ENCODE measurements around the gene RPL29. TPM values are rescaled to one million over a fixed set of nuclear protein-coding genes. Genes with fewer than 3 reads are reported as not detected.

RPL29 gene
- total RNA-seq, 1 donor from 2014 or later, result 1,940 TPM

- H3K36me3 ChIP-seq (ENCODE audit: control insufficient read depth, insufficient read depth, low read length), result no peaks in the 10 kb centered on the region
- TF ChIP-seq, protein P1, sequence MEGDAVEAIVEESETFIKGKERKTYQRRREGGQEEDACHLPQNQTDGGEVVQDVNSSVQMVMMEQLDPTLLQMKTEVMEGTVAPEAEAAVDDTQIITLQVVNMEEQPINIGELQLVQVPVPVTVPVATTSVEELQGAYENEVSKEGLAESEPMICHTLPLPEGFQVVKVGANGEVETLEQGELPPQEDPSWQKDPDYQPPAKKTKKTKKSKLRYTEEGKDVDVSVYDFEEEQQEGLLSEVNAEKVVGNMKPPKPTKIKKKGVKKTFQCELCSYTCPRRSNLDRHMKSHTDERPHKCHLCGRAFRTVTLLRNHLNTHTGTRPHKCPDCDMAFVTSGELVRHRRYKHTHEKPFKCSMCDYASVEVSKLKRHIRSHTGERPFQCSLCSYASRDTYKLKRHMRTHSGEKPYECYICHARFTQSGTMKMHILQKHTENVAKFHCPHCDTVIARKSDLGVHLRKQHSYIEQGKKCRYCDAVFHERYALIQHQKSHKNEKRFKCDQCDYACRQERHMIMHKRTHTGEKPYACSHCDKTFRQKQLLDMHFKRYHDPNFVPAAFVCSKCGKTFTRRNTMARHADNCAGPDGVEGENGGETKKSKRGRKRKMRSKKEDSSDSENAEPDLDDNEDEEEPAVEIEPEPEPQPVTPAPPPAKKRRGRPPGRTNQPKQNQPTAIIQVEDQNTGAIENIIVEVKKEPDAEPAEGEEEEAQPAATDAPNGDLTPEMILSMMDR (IDR thresholded peaks at IDR 0.05; ENCODE audit: insufficient read depth, low read length, severe bottlenecking), result no peak
- DNase-seq (ENCODE audit: low read depth) (no peak), FAIRE-seq (no peak)
- H3K4me3 ChIP-seq (ENCODE audit: low read depth, low read length), result no peak overlapping the region
- no peaks in the 10 kb centered on the region for H3K27me3 ChIP-seq (ENCODE audit: control insufficient read depth, insufficient read depth, low read length)
These were observed 31.2 kb downstream of the RPL29 start for GRCh38 chr3:51964521-51964920.

DNA sequence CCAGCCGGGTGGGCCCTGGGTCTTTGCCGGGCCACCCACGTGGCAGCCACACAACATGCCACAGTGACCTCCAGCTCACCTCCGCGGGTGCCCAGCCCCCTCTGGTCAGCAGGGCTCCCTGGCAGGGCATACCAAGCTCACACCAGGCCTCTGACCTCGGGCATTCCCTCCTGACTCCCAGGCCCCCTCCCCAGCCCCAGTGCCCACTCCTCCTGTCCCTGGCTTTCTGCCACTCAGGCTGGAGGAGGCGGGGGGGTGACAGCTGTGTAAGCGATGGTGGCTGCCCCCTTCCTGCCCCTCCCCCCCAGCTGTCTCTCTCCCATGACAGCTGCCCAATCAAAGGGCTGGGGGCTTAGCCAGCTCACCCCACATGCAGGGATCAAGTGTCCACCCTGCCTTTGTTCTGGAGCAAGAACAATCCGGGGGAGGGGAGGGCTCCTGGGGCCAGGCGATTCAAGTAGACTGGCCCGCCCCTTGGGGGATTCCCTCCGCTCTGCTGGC, 31.7 kb downstream of the RPL29 start:
- TF ChIP-seq, protein P1 (IDR thresholded peaks at IDR 0.05; ENCODE audit: insufficient read depth, low read length, severe bottlenecking), result no peak
- Histone ChIP-seq H3K36me3 (ENCODE audit: control insufficient read depth, insufficient read depth, low read length) (peaks cover 1% of the 10 kb centered on the region), H3K27me3 (ENCODE audit: control insufficient read depth, insufficient read depth, low read length) (no peaks in the 10 kb centered on the region), H3K4me3 (ENCODE audit: low read depth, low read length) (no peak overlapping the region)
- no peak for DNase-seq (ENCODE audit: low read depth)
- no peak for FAIRE-seq

GRCh38 chr3:51962854-51963530, 32.7 kb downstream of the RPL29 start:
- TF ChIP-seq, protein P1 (IDR thresholded peaks at IDR 0.05; ENCODE audit: insufficient read depth, low read length, severe bottlenecking), result no peak
- DNase-seq (ENCODE audit: low read depth), result no peak
- Histone ChIP-seq H3K27me3 (ENCODE audit: control insufficient read depth, insufficient read depth, low read length) (no peaks in the 10 kb centered on the region), H3K4me3 (ENCODE audit: low read depth, low read length) (no peak overlapping the region), H3K36me3 (ENCODE audit: control insufficient read depth, insufficient read depth, low read length) (peaks cover 1% of the 10 kb centered on the region)
- FAIRE-seq, result no peak

DNA sequence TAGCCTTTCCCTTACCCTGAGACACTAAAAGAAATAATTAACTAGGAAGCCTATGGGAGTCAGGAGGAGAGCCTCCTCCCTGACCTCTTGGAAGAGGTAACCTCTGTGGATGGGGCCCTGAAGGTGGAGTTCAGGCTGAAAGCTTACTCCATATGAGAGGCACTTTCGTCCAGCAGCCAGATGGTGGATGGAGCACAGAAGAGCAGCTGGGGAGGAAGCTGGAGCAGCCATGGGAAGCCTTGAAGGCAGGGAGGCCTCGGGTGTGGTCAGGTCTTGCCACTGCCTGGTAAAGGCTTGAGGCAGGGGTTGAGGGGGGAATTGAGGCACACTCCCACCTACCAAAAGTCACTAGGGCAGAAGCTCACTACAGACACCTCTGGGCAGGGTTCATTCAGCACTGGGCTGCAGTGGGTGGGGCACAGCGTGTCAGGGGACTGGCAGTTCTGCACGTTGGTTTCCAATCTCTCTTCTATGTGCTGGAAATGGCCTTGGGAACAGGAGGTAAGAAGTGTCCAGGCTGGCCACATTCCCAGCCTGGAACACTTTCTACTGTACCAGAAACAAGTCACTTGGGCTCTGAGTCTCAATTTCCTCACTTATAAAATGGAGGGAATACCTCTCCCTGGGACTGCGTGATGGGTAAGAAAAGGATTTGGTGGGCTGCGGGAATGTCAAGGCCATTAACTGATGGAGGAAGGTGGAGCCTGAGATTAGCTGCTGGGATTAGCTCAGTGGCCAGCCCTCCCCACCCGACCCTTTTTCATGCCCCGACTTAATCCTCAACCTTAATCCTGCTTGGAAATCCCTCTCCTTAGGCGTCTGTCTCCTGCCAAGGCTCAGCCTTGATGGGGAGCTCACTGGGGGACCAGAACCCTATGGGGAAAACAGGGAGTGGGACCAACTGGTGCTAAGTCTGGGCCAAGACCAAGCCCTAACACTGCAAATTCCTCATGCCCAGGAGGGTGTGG, 33.8 kb downstream of the RPL29 start:
- Histone ChIP-seq H3K36me3 (ENCODE audit: control insufficient read depth, insufficient read depth, low read length) (peaks cover 1% of the 10 kb centered on the region), H3K27me3 (ENCODE audit: control insufficient read depth, insufficient read depth, low read length) (no peaks in the 10 kb centered on the region), H3K4me3 (ENCODE audit: low read depth, low read length) (no peak overlapping the region)
- DNase-seq (ENCODE audit: low read depth), result no peak
- TF ChIP-seq, protein P1 (IDR thresholded peaks at IDR 0.05; ENCODE audit: insufficient read depth, low read length, severe bottlenecking), result no peak
- FAIRE-seq, result no peak

- TF ChIP-seq, protein P1 (IDR thresholded peaks at IDR 0.05; ENCODE audit: insufficient read depth, low read length, severe bottlenecking), result no peak
- peaks cover 1% of the 10 kb centered on the region for H3K36me3 ChIP-seq (ENCODE audit: control insufficient read depth, insufficient read depth, low read length)
- FAIRE-seq, result no peak
- no peaks in the 10 kb centered on the region for H3K27me3 ChIP-seq (ENCODE audit: control insufficient read depth, insufficient read depth, low read length)
- no peak for DNase-seq (ENCODE audit: low read depth)
- no peak overlapping the region for H3K4me3 ChIP-seq (ENCODE audit: low read depth, low read length)
These were observed 34.7 kb downstream of the RPL29 start for GRCh38 chr3:51961011-51961410.
